HFF-Myc (cell line): ENCODE results near the gene ZNF84.

Experiments used
- DNase-seq: peaks from one replicate; pipeline ENCODE4 v3.0.0-alpha.2; 2011; ENCODE audit warnings: low read depth; ENCODE audit errors: extremely low read depth
- H3K4me3 ChIP-seq: replicated peaks from 2 replicates; pipeline ENCODE4 v1.5.1; 2011; ENCODE audit warnings: low read depth, mild to moderate bottlenecking, control low read depth, low read length
- CTCF ChIP-seq: IDR thresholded peaks from 2 replicates; pipeline ENCODE4 v1.5.1; 2012; ENCODE audit warnings: mild to moderate bottlenecking, low read depth, low read length, control low read depth; ENCODE audit errors: missing control alignments

Gene ZNF84

GRCh38 chr12:133107121-133107520, 69.8 kb downstream of the ZNF84 start:
- no peak for TF ChIP-seq CTCF
- H3K4me3 ChIP-seq: no peak overlapping the region
- no peak for DNase-seq

GRCh38 chr12:133108150-133108549, 70.8 kb downstream of the ZNF84 start:
- no peak overlapping the region for H3K4me3 ChIP-seq
- DNase-seq: no peak
- no peak for TF ChIP-seq CTCF
